Endodermal cell (in vitro differentiated cells): ENCODE results near the gene ANXA7. TPM values are rescaled to one million over a fixed set of nuclear protein-coding genes. Genes with fewer than 3 reads are reported as not detected.

ENCODE experiments used
- DNase-seq: peaks from one replicate; pipeline ENCODE4 v3.0.0-alpha.2; 2017
- H3K27ac ChIP-seq: 2 replicates; pipeline ENCODE4 v1.5.1; 2013; ENCODE audit warnings: mild to moderate bottlenecking, low read depth, low read length, moderate library complexity
- H3K27me3 ChIP-seq: 2 replicates; pipeline ENCODE4 v1.6.1; 2013; ENCODE audit warnings: mild to moderate bottlenecking, low read length, moderate library complexity; ENCODE audit not compliant: insufficient read depth, control insufficient read depth, poor library complexity, severe bottlenecking
- H3K36me3 ChIP-seq: 2 replicates; pipeline ENCODE4 v1.7.0; 2013; ENCODE audit warnings: mild to moderate bottlenecking, low read length, moderate library complexity; ENCODE audit not compliant: control insufficient read depth, insufficient read depth
- H3K4me1 ChIP-seq: one replicate; pipeline ENCODE4 v1.7.0; 2013; ENCODE audit warnings: low read length; ENCODE audit not compliant: control insufficient read depth, insufficient read depth
- H3K4me3 ChIP-seq: 2 replicates; pipeline ENCODE4 v1.5.1; 2013; ENCODE audit warnings: mild to moderate bottlenecking, low read length, moderate library complexity
- H3K9ac ChIP-seq: 2 replicates; pipeline ENCODE4 v1.6.1; 2013; ENCODE audit warnings: mild to moderate bottlenecking, low read length, moderate library complexity; ENCODE audit not compliant: poor library complexity, severe bottlenecking; ENCODE audit errors: extremely low read depth
- H3K9me3 ChIP-seq: 2 replicates; pipeline ENCODE4 v1.6.1; 2013; ENCODE audit warnings: mild to moderate bottlenecking, low read length, moderate library complexity; ENCODE audit not compliant: control insufficient read depth
- H3K27ac Mint-ChIP-seq: 2 replicates; pipeline ENCODE4 v1.8.0; 2020; ENCODE audit warnings: mixed read lengths
- H3K27me3 Mint-ChIP-seq: 2 replicates; pipeline ENCODE4 v1.8.0; 2021; ENCODE audit warnings: mild to moderate bottlenecking, mixed read lengths; ENCODE audit not compliant: insufficient read depth
- H3K36me3 Mint-ChIP-seq: 2 replicates; pipeline ENCODE4 v1.8.0; 2020; ENCODE audit warnings: low read depth, mixed read lengths
- H3K4me1 Mint-ChIP-seq: 2 replicates; pipeline ENCODE4 v1.8.0; 2020; ENCODE audit warnings: mixed read lengths
- H3K4me3 Mint-ChIP-seq: 2 replicates; pipeline ENCODE4 v1.8.0; 2020; ENCODE audit warnings: mild to moderate bottlenecking, moderate library complexity, mixed read lengths
- H3K9me3 Mint-ChIP-seq: 2 replicates; pipeline ENCODE4 v1.8.0; 2020; ENCODE audit warnings: mild to moderate bottlenecking, mixed read lengths
- WGBS, 2 experiments: methylation state at CpG; one replicate each; pipeline versions ENCODE4 v1.1.5 to v1.1.7; 2013; ENCODE audit warnings: missing lambda C conversion rate in 2 of 2, mixed read lengths in 1 of 2; ENCODE audit not compliant: insufficient coverage in 1 of 2, insufficient read length in 1 of 2; 5-methylcytosine and 5-hydroxymethylcytosine counted together
- total RNA-seq, 2 donors: library from RNA; stranded (reverse); fragmentation: NEBNext Ultra II Directional in 1 of 2; extraction: Animal tissue kit (Norgen Biotek cat#: 25700) in 1 of 2; gene quantifications; 2 replicates in 1 of 2; 3 replicates in 1 of 2; pipeline ENCODE4 v1.2.1, GENCODE V29; 2021
- TF ChIP-seq, protein P1 (sequence below): fragments of 200-600 bp; sonication (generic); conservative IDR thresholded peaks from 2 replicates; pipeline ENCODE4 v1.5.0; 2021; ENCODE audit warnings: antibody characterized with exemption, mild to moderate bottlenecking

Gene ANXA7
- total RNA-seq, 2 donors from 2014 or later, result 69.2 to 82.3 TPM

- H3K27me3 Mint-ChIP-seq, result no peaks in the 10 kb centered on the region
- TF ChIP-seq, protein P1, sequence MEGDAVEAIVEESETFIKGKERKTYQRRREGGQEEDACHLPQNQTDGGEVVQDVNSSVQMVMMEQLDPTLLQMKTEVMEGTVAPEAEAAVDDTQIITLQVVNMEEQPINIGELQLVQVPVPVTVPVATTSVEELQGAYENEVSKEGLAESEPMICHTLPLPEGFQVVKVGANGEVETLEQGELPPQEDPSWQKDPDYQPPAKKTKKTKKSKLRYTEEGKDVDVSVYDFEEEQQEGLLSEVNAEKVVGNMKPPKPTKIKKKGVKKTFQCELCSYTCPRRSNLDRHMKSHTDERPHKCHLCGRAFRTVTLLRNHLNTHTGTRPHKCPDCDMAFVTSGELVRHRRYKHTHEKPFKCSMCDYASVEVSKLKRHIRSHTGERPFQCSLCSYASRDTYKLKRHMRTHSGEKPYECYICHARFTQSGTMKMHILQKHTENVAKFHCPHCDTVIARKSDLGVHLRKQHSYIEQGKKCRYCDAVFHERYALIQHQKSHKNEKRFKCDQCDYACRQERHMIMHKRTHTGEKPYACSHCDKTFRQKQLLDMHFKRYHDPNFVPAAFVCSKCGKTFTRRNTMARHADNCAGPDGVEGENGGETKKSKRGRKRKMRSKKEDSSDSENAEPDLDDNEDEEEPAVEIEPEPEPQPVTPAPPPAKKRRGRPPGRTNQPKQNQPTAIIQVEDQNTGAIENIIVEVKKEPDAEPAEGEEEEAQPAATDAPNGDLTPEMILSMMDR, result no peak
- peaks cover 8% of the 10 kb centered on the region for H3K36me3 Mint-ChIP-seq
- no peak overlapping the region for H3K9ac ChIP-seq
- no peak for DNase-seq
- peaks cover 2% of the 10 kb centered on the region for H3K4me1 Mint-ChIP-seq
- H3K27me3 ChIP-seq, result no peaks in the 10 kb centered on the region
- H3K27ac Mint-ChIP-seq, result no peak overlapping the region
- no peaks in the 10 kb centered on the region for H3K9me3 ChIP-seq
- no peaks in the 10 kb centered on the region for H3K4me1 ChIP-seq
- H3K36me3 ChIP-seq, result peaks cover 50% of the 10 kb centered on the region
- H3K4me3 Mint-ChIP-seq, result no peak overlapping the region
- H3K9me3 Mint-ChIP-seq, result no peaks in the 10 kb centered on the region
- H3K4me3 ChIP-seq, result no peak overlapping the region
- no peak overlapping the region for H3K27ac ChIP-seq
Observed at GRCh38 chr10:73446926-73447325, 33.1 kb upstream of the ANXA7 start.

- Mint-ChIP-seq H3K4me3 (no peak overlapping the region), H3K4me1 (peaks cover 2% of the 10 kb centered on the region), H3K27me3 (no peaks in the 10 kb centered on the region), H3K36me3 (peaks cover 8% of the 10 kb centered on the region), H3K27ac (no peak overlapping the region), H3K9me3 (no peaks in the 10 kb centered on the region)
- 91 to 100% methylated on average over 1 of the region's 1 CpG for WGBS, 2 experiments
- Histone ChIP-seq H3K9ac (no peak overlapping the region), H3K9me3 (no peaks in the 10 kb centered on the region), H3K36me3 (peaks cover 66% of the 10 kb centered on the region), H3K4me1 (no peaks in the 10 kb centered on the region), H3K27me3 (no peaks in the 10 kb centered on the region), H3K27ac (no peak overlapping the region), H3K4me3 (no peak overlapping the region)
- DNase-seq, result no peak
- TF ChIP-seq, protein P1, result no peak
Observed at GRCh38 chr10:73444457-73444856, 30.6 kb upstream of the ANXA7 start.

- no peaks in the 10 kb centered on the region for H3K9me3 Mint-ChIP-seq
- no peaks in the 10 kb centered on the region for H3K4me1 ChIP-seq
- peaks cover 5% of the 10 kb centered on the region for H3K4me1 Mint-ChIP-seq
- no peak for DNase-seq
- H3K36me3 Mint-ChIP-seq, result peaks cover 12% of the 10 kb centered on the region
- H3K27ac Mint-ChIP-seq, result no peak overlapping the region
- TF ChIP-seq, protein P1, result no peak
- H3K27ac ChIP-seq, result no peak overlapping the region
- no peaks in the 10 kb centered on the region for H3K27me3 Mint-ChIP-seq
- H3K4me3 Mint-ChIP-seq, result no peak overlapping the region
- H3K36me3 ChIP-seq, result peaks cover 64% of the 10 kb centered on the region
- no peak overlapping the region for H3K4me3 ChIP-seq
- H3K9me3 ChIP-seq, result no peaks in the 10 kb centered on the region
- WGBS, 2 experiments, result 91% methylated on average over 1 of the region's 1 CpG; no CpG with 5 or more reads in 1 of the 2 experiments
- H3K9ac ChIP-seq, result no peak overlapping the region
- no peaks in the 10 kb centered on the region for H3K27me3 ChIP-seq
Observed at GRCh38 chr10:73439605-73440312, 25.9 kb upstream of the ANXA7 start.
